NCI-H69 (cell line): Measurements from ENCODE around the gene EFS.
"Not testable (repeated sequence)": the region's sequence is repeated elsewhere in the genome, so short reads cannot be mapped to it uniquely, and the experiment has no call there.

Experiments used
- DNase-seq: peaks from one replicate; lab custom pipeline; 2025; lab: John Stamatoyannopoulos, UW

Gene EFS

GRCh38 chr14:23399591-23399990, 34.6 kb upstream of the EFS start:
- DNase-seq = no peak

DNA sequence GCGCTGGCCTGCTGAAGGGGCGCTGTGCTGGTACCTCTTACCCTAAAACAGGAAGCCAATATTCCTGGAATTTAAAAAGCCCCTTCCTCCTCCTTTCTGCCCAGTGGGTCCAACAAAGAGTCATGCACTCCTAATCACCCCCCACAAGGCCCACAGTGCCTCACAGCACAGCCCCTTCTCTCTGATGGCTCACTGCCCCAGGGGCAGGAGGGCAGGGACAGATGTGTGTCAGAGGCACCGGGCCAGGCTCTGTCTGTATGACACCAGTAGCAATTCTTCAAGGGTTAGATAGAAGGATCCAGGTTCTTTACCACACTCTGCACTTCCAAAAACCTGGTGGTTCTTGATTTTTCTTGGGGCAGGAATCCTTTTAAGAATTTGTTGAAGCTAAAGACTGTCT, 34.2 kb upstream of the EFS start:
- no peak for DNase-seq

GRCh38 chr14:23398348-23398747, 33.4 kb upstream of the EFS start:
- peak; percentile 35 for DNase-seq

DNA sequence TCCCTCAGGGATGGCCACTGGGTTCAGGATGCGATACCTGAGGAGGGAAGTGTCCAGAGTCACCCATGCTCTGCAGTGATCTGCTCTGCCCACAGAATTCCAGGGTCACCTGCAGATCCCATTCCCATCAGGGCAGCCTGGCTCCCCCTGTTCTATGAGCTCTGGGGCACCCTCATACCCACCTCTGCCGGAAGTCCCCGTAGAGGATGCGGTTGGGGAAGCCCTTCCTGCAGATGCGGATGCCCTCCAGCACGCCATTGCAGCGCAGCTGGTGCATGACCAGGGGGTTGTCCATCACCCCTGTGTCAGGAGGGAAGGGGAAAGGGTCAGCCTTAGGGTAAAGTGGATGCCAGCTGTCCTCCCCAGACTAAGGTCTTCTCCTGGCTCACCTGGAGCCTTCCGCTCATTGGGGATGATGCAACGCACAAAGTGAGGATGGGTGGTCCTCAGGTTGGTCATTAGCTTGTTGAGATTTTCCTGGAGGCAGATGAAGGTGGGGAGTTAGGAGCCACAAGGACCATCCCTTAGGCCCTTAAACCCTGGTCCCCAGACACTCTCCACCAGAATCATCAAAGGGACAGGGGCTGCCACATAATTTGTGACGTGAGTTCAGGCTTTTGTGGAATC, 31.9 kb upstream of the EFS start:
- DNase-seq = no peak

- DNase-seq = no peak
These were observed 31.2 kb upstream of the EFS start for GRCh38 chr14:23396126-23396525.

- DNase-seq = no peak
These were observed 27.6 kb upstream of the EFS start for GRCh38 chr14:23392613-23393012.

- not testable (repeated sequence) for DNase-seq
These were observed 24.9 kb upstream of the EFS start for GRCh38 chr14:23389871-23390270.

DNA sequence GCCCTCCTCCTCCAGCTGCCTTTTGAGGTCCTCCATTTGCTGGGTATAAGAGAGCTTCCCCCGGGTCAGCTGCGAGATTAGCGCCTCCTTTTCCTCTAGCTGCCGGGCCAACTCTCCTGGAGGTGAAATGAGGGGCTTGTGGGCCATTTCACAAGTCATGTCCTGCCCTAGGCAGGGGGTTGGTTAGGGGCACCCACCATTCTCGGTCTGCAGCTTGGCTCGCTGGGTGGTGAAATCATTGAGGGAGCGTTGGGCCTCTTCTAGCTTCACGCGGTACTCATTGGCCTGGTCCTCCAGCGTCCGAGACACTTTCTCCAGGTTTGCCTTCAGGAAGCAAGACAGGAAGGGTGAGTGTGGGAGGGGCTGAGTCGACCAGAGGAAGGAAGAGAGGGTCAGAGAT, 24.4 kb upstream of the EFS start:
- DNase-seq = no peak

GRCh38 chr14:23388996-23389395, 24.0 kb upstream of the EFS start:
- no peak for DNase-seq

- no peak for DNase-seq
These were observed 23.2 kb upstream of the EFS start for GRCh38 chr14:23387916-23388882.

- DNase-seq = no peak
These were observed 22.0 kb upstream of the EFS start for GRCh38 chr14:23386999-23387398.

DNA sequence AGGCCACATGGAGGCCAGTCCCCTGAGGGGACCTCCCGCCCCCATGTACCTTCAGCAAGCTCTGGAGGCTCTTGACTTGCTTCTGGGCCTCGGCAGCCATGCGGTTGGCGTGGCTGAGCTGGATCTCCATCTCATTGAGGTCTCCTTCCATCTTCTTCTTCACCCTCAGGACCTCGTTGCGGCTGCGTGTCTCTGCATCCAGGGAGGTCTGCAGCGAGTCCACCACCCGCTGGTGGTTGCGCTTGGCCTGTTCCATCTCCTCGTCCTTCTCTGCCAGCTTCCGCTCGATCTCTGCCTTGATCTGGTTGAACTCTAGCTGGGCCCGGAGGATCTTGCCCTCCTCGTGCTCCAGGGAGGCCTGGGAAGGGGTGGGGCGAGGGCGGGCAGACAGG, 21.3 kb upstream of the EFS start:
- DNase-seq = not testable (repeated sequence)

DNA sequence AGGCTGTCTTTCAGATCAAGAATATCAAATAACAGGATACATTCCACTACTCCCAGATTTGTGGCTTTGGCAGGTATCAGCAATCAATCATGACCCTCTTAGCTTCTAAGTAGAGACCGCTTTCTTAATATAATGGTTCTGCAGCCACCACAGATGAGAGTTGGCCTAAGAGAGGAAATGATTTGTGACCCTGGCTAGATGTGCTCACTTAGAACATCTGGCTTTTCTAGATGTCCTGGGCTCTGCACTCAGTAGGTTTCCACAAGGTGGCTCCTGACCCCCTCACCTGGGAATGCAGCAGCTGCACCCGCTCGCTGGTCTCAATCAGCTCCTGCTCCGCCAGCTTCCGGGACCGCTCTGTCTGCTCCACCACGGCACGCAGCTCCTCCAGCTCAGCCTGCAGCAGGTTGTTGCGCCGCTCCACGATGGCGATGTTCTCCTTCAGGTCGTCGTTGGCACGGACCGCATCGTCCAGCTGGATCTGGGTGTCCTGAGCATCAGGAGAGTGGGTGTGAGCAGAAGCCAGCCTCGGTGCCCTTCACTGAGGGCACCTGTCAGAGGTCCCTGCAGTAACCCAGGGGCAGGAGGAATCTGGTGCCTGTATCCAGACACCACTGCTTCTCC, 20.8 kb upstream of the EFS start:
- DNase-seq = no peak

GRCh38 chr14:23385244-23385641, 20.3 kb upstream of the EFS start:
- no peak for DNase-seq

GRCh38 chr14:23384364-23385080, 19.6 kb upstream of the EFS start:
- no peak for DNase-seq

- DNase-seq = no peak
These were observed 17.9 kb upstream of the EFS start for GRCh38 chr14:23382731-23383440.

DNA sequence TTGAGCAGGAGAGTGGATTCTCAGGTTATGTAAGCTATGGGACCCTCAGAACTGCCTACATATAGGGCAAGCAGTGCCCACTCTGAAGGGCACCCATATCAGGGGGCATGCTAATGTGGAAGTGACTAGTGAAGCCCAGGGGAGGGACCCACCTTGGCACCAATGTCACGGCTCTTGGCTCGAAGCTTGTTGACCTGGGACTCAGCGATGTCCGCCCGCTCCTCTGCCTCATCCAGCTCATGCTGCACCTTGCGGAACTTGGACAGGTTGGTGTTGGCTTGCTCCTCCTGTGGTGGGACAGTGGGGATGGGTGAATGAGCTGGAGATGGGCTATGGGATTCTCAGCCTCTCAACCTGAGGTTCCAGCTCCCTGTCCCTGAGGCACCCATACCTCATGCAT, 17.3 kb upstream of the EFS start:
- no peak for DNase-seq

- no peak for DNase-seq
These were observed 16.9 kb upstream of the EFS start for GRCh38 chr14:23381871-23382270.

GRCh38 chr14:23380976-23381375, 16.0 kb upstream of the EFS start:
- DNase-seq = no peak

GRCh38 chr14:23380197-23380914, 15.4 kb upstream of the EFS start:
- DNase-seq = no peak
